Activated CD8-positive, alpha-beta T cell treated with anti-CD3 and anti-CD28 coated beads for 36 hours (primary cell): ENCODE data around the gene VENTX. TPM values are rescaled to one million over a fixed set of nuclear protein-coding genes. Genes with fewer than 3 reads are reported as not detected.

Experiments
- ATAC-seq: fragments of 200-7000 bp; cut with Tn5 transposase; one replicate; pipeline ENCODE4 v1.10.0; 2021; ENCODE audit warnings: mild to moderate bottlenecking, moderate library complexity
- CTCF ChIA-PET: fragments of 350-600 bp; sonication (Branson Sonifier 250); formaldehyde crosslinking; loops from one replicate; lab custom pipeline; 2021; ENCODE audit warnings: antibody characterized with exemption; lab: Charles Lee
- POLR2A ChIA-PET: fragments of 350-600 bp; sonication (Branson Sonifier 250); formaldehyde crosslinking; loops from one replicate; lab custom pipeline; 2021; ENCODE audit warnings: antibody characterized with exemption; lab: Charles Lee
- DNase-seq: peaks from one replicate; pipeline ENCODE4 v3.0.0-alpha.2; 2020
- H3K27ac Mint-ChIP-seq: one replicate; pipeline ENCODE4 v1.8.0; 2021; ENCODE audit warnings: mild to moderate bottlenecking, mixed read lengths
- H3K27me3 Mint-ChIP-seq: one replicate; pipeline ENCODE4 v1.8.0; 2021; ENCODE audit warnings: mixed read lengths
- H3K36me3 Mint-ChIP-seq: one replicate; pipeline ENCODE4 v1.8.0; 2021; ENCODE audit warnings: low read depth, mixed read lengths
- H3K4me1 Mint-ChIP-seq: one replicate; pipeline ENCODE4 v1.8.0; 2021; ENCODE audit warnings: low read depth, mixed read lengths
- H3K4me3 Mint-ChIP-seq: one replicate; pipeline ENCODE4 v1.8.0; 2021; ENCODE audit warnings: mild to moderate bottlenecking, moderate library complexity, mixed read lengths
- H3K9me3 Mint-ChIP-seq: one replicate; pipeline ENCODE4 v1.8.0; 2021; ENCODE audit warnings: mixed read lengths
- intact Hi-C: fragments of 100-400 bp; cut with micrococcal nuclease; formaldehyde crosslinking; loops from one replicate; pipeline ENCODE4 v1.10.0; 2022
- total RNA-seq, 2 experiments: library from RNA; stranded (reverse); gene quantifications; one replicate each; pipeline ENCODE4 v1.2.3, GENCODE V29; 2021
- TF ChIP-seq, protein P1 (sequence below): fragments of 200-600 bp; IDR thresholded peaks from one replicate; pipeline ENCODE4 v1.8.0; 2022; ENCODE audit warnings: antibody characterized with exemption, mild to moderate bottlenecking

Gene VENTX
- total RNA-seq, 2 experiments from 2014 or later: 0.09 TPM; not detected in 1

DNA sequence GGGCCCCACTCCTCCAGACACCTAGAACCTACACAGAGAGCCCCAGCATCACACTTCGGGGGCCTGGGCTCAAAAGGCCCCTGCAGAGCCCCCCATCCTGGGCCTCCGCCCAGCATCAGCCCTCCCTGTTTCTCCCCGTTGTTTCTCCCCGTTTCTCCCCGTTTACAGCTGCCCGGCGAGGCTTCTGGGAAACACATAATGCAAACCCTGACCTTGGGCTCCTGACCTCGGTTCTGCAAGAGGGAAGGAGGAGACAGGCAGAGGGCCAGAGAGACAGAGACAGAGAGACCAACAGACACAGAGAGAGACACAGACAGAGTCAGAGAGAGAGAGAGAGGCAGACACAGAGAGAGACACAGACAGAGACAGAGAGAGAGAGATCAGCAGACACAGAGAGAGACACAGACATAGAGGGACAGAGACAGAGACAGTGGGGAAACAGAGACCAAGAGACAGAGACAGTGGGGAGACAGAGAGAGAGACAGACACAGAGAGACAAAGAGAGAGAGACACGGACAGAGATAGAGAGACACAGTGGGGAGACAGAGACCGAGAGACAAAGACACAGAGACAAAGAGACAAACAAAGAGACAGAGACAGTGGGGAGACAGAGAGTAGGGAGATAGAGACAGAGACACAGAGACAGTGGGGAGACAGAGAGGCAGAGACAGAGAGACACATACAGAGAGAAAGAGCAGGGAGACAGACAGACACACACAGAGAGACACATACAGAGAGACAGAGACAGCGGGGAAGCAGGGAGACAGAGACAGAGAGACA lies 12.5 kb downstream of the VENTX start:
- intact Hi-C loops: no loop called here
- no peak for ATAC-seq
- DNase-seq: no peak
- ChIA-PET POLR2A (no interaction called here), CTCF (no interaction called here)
- no peaks in the 10 kb centered on the region for H3K36me3 Mint-ChIP-seq
- no peak overlapping the region for H3K4me3 Mint-ChIP-seq
- TF ChIP-seq, protein P1, sequence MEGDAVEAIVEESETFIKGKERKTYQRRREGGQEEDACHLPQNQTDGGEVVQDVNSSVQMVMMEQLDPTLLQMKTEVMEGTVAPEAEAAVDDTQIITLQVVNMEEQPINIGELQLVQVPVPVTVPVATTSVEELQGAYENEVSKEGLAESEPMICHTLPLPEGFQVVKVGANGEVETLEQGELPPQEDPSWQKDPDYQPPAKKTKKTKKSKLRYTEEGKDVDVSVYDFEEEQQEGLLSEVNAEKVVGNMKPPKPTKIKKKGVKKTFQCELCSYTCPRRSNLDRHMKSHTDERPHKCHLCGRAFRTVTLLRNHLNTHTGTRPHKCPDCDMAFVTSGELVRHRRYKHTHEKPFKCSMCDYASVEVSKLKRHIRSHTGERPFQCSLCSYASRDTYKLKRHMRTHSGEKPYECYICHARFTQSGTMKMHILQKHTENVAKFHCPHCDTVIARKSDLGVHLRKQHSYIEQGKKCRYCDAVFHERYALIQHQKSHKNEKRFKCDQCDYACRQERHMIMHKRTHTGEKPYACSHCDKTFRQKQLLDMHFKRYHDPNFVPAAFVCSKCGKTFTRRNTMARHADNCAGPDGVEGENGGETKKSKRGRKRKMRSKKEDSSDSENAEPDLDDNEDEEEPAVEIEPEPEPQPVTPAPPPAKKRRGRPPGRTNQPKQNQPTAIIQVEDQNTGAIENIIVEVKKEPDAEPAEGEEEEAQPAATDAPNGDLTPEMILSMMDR: no peak
- H3K9me3 Mint-ChIP-seq: no peaks in the 10 kb centered on the region
- H3K27ac Mint-ChIP-seq: no peak overlapping the region
- no peaks in the 10 kb centered on the region for H3K27me3 Mint-ChIP-seq
- no peaks in the 10 kb centered on the region for H3K4me1 Mint-ChIP-seq

DNA sequence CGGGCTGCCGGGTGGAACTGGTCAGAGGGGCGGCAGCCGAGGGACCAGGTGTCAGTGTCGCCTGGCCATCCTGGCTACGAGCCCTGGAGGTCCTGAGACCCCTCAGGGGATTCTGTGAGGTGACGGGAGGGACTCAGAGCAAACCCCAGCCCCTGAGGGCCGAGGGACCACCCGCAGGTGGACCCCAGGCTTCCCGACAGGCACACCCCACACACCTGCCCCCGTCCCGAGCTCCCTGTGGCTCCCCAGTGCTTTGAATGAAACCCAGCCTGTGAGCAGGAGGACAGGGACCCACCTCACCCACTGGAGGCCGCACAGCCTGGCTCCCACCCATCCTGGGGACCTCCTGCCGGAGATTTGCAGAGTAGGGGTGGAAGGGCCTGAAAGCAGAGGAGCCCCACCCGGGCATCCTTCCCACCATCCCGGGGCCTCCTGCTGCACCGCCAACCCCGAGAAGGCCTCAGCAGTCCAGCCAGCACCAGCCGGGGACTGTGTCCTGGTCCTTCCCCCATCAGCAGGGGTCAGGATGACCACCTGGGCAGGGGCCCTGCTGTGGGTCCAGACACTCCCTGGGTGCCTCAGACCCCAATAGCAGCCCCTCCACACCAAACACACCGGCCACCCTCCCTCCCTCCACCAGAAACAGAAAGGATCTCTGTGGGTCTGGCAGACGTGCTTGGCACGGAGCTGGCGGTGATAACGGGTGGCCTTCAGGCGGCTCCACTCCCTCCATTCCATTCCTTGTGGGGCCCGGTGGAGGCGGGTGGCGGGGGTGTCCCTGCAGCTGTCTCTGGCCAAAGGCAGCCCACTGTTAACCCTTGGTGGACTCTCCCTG lies 13.9 kb downstream of the VENTX start:
- CTCF ChIA-PET: no interaction called here
- POLR2A ChIA-PET: no interaction called here
- Mint-ChIP-seq H3K27ac (no peak overlapping the region), H3K9me3 (no peaks in the 10 kb centered on the region), H3K36me3 (no peaks in the 10 kb centered on the region), H3K4me3 (no peak overlapping the region), H3K4me1 (no peaks in the 10 kb centered on the region), H3K27me3 (no peaks in the 10 kb centered on the region)
- TF ChIP-seq, protein P1: no peak
- ATAC-seq (no peak), DNase-seq (no peak)
- intact Hi-C loops: no loop called here

DNA sequence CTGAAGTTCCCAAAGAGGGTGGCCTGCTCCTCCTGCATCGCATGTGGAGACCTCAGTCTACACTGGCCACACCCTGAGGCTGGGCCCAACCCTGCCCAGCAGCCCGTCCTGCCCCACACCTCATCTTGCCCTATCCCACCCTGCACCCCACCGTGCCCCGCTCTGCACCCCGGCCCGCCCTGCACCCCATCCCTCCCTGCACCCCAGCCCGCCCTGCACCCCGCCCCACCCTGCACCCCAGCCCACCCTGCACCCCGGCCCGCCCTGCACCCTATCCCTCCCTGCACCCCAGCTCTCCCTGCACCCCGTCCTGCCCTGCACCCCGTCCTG lies 14.5 kb downstream of the VENTX start:
- POLR2A ChIA-PET: no interaction called here
- Mint-ChIP-seq H3K27me3 (no peaks in the 10 kb centered on the region), H3K36me3 (no peaks in the 10 kb centered on the region), H3K4me1 (peaks cover 4% of the 10 kb centered on the region), H3K9me3 (no peaks in the 10 kb centered on the region), H3K27ac (no peak overlapping the region), H3K4me3 (no peak overlapping the region)
- intact Hi-C loops: no loop called here
- DNase-seq (no peak), ATAC-seq (no peak)
- CTCF ChIA-PET: no interaction called here
- TF ChIP-seq, protein P1: no peak

DNA sequence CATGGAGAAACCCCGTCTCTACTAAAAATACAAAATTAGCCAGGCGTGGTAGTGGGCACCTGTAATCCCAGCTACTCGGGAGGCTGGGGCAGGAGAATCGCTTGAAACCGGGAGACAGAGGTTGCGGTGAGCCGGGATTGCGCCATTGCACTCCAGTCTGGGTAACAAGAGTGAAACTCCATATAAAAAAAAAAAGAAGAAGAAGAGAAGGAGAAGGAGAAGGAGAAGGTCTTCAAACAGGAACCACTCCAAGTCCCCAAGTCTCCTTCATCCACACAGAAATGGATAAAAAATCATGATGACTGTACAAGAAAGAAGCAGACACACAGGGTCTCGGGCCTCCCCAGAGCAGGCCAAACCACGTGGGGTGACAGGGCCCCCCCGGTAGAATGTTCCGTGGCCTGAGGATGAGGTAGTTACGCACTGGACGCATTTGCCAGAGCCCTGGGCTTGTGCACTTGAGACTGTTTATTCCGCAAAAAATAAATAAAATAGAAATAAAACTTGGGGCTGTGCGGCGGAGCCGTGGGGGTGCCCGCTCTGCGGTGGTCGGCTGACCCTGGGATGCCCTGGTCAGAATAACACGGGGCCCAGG lies 15.8 kb downstream of the VENTX start:
- H3K4me1 Mint-ChIP-seq: peaks cover 17% of the 10 kb centered on the region
- no peak overlapping the region for H3K27ac Mint-ChIP-seq
- no peak for DNase-seq
- no peak for ATAC-seq
- no peaks in the 10 kb centered on the region for H3K27me3 Mint-ChIP-seq
- no peak overlapping the region for H3K4me3 Mint-ChIP-seq
- TF ChIP-seq, protein P1: no peak
- no peaks in the 10 kb centered on the region for H3K36me3 Mint-ChIP-seq
- intact Hi-C loops: no loop called here
- no peaks in the 10 kb centered on the region for H3K9me3 Mint-ChIP-seq
- POLR2A ChIA-PET: no interaction called here
- CTCF ChIA-PET: no interaction called here
